Muscle of arm (tissue), 12 donors: ENCODE results near the gene MAPK11. TPM values are rescaled to one million over a fixed set of nuclear protein-coding genes. Genes with fewer than 3 reads are reported as not detected.

ENCODE experiments used
- DNase-seq: peaks from one replicate; pipeline ENCODE4 v3.0.0-alpha.2; 2013
- polyA plus RNA-seq, 12 donors: library from polyadenylated mRNA; unstranded; fragments of 120-200 nt; gene quantifications; one replicate each; pipeline ENCODE4 v1.2.1, GENCODE V29; 2013; ENCODE audit not compliant: insufficient read length in 12 of 12

Gene MAPK11
- polyA plus RNA-seq, 12 donors, result 4.4 to 7.4 (median 5.5) TPM; not detected in 1

- DNase-seq, result no peak
Measured at GRCh38 chr22:50262460-50262911, 7.7 kb downstream of the MAPK11 start.

GRCh38 chr22:50261615-50262459 is 8.3 kb downstream of the MAPK11 start, which contains the start of gene MAPK12:
Gene MAPK12, minus strand, starts transcription at chr22:50261683. Its CDS starts 174 bp downstream, at chr22:50261509.
- no peak for DNase-seq

GRCh38 chr22:50260801-50261614 is 9.2 kb downstream of the MAPK11 start:
- peak; percentile 44 for DNase-seq

- no peak for DNase-seq
Measured at GRCh38 chr22:50260434-50260800, 9.8 kb downstream of the MAPK11 start.

GRCh38 chr22:50259302-50259701 is 10.9 kb downstream of the MAPK11 start:
- DNase-seq, result no peak

GRCh38 chr22:50258361-50259292 is 11.6 kb downstream of the MAPK11 start:
- DNase-seq, result no peak

- no peak for DNase-seq
Measured at GRCh38 chr22:50257451-50258360, 12.5 kb downstream of the MAPK11 start.

GRCh38 chr22:50257041-50257440 is 13.1 kb downstream of the MAPK11 start:
- no peak for DNase-seq

- DNase-seq, result no peak
Measured at GRCh38 chr22:50256258-50256862, 13.8 kb downstream of the MAPK11 start.

GRCh38 chr22:50255607-50256006 is 14.6 kb downstream of the MAPK11 start:
- no peak for DNase-seq

GRCh38 chr22:50255099-50255498 is 15.1 kb downstream of the MAPK11 start:
- DNase-seq, result no peak

GRCh38 chr22:50253941-50254340 is 16.2 kb downstream of the MAPK11 start:
- DNase-seq, result no peak

- DNase-seq, result no peak
Measured at GRCh38 chr22:50253046-50253915, 16.9 kb downstream of the MAPK11 start.

- DNase-seq, result no peak
Measured at GRCh38 chr22:50252082-50253045, 17.8 kb downstream of the MAPK11 start.

- no peak for DNase-seq
Measured at GRCh38 chr22:50251477-50252081, 18.6 kb downstream of the MAPK11 start.

- DNase-seq, result peak; percentile 68
Measured at GRCh38 chr22:50250555-50251476, 19.4 kb downstream of the MAPK11 start, which contains the start of gene HDAC10. Gene HDAC10, minus strand, starts transcription at chr22:50251265. Its CDS starts 233 bp downstream, at chr22:50251032.
